GM21526 (cell line): ENCODE measurements around the gene GRHL1.

Experiments used
- ATAC-seq: cut with Tn5 transposase; IDR thresholded peaks from one replicate; pipeline ENCODE4 v1.9.1; 2021; ENCODE audit warnings: moderate library complexity; ENCODE audit not compliant: unreplicated experiment, low FRiP score

The GRHL1 gene

GRCh38 chr2:9991829-9992273, 40.4 kb downstream of the GRHL1 start:
- no peak for ATAC-seq

- ATAC-seq = no peak
These were observed 41.1 kb downstream of the GRHL1 start for GRCh38 chr2:9992427-9993187.

- ATAC-seq = no peak
These were observed 42.1 kb downstream of the GRHL1 start for GRCh38 chr2:9993488-9994165.

GRCh38 chr2:9994462-9994861, 43.0 kb downstream of the GRHL1 start:
- ATAC-seq = no peak

GRCh38 chr2:9995059-9995458, 43.6 kb downstream of the GRHL1 start:
- no peak for ATAC-seq

GRCh38 chr2:9996321-9996720, 44.8 kb downstream of the GRHL1 start:
- ATAC-seq = no peak

- no peak for ATAC-seq
These were observed 46.4 kb downstream of the GRHL1 start for GRCh38 chr2:9997936-9998335.

- no peak for ATAC-seq
These were observed 47.6 kb downstream of the GRHL1 start for GRCh38 chr2:9998916-9999654.

- no peak for ATAC-seq
These were observed 48.2 kb downstream of the GRHL1 start for GRCh38 chr2:9999693-10000092.

- no peak for ATAC-seq
These were observed 49.0 kb downstream of the GRHL1 start for GRCh38 chr2:10000541-10000940.

- no peak for ATAC-seq
These were observed 50.1 kb downstream of the GRHL1 start for GRCh38 chr2:10001586-10001985.

GRCh38 chr2:10002109-10002508, 50.6 kb downstream of the GRHL1 start:
- ATAC-seq = no peak

GRCh38 chr2:10002681-10003080, 51.2 kb downstream of the GRHL1 start:
- no peak for ATAC-seq

- ATAC-seq = no peak
These were observed 52.0 kb downstream of the GRHL1 start for GRCh38 chr2:10003206-10004125.

- no peak for ATAC-seq
These were observed 52.9 kb downstream of the GRHL1 start for GRCh38 chr2:10004401-10004800.

GRCh38 chr2:10004836-10005235, 53.3 kb downstream of the GRHL1 start:
- ATAC-seq = no peak

- ATAC-seq = no peak
These were observed 54.2 kb downstream of the GRHL1 start for GRCh38 chr2:10005461-10006235.

GRCh38 chr2:10006236-10007161, 55.0 kb downstream of the GRHL1 start:
- ATAC-seq = no peak

GRCh38 chr2:10007435-10007834, 55.9 kb downstream of the GRHL1 start:
- ATAC-seq = no peak
